ENCODE data around the gene GMEB1.

Gene GMEB1

DNA sequence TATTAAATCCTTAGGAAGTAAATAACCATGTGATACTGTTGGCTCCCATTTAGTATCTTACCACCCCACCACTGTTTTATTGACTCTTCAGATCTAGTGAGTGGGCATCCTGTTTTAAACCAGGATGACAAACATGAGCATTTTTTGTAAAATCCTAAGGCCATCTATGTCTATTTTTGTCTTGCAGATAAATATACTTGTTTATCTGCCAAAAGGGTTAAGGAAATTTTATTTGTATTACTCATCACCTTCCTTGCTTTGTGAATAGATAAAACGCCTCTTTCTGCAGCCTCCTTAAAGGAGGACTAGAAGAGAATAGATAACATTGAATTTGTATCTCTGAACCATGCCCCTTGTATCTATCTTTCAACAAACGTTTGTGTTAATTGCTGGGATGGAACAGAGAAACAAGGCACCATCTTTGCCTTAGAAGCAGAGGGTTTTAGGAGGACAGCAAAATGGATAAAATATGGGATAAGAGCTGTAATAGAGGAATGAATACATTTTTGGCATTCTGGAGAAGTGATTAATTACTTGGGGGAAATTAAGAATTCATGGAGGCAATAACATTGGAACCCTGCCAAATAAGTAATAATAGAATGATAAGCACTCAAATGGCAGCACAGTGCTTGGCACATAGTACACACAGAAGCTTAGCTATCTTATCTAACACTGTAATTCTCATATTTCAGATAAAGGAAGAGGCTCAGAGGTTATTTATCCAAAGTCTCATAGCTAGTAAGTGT lies 82.9 kb downstream of the GMEB1 start:
- no peak for DNase-seq

- no peak for DNase-seq
Measured at GRCh38 chr1:28755701-28756100, 87.1 kb downstream of the GMEB1 start.

DNA sequence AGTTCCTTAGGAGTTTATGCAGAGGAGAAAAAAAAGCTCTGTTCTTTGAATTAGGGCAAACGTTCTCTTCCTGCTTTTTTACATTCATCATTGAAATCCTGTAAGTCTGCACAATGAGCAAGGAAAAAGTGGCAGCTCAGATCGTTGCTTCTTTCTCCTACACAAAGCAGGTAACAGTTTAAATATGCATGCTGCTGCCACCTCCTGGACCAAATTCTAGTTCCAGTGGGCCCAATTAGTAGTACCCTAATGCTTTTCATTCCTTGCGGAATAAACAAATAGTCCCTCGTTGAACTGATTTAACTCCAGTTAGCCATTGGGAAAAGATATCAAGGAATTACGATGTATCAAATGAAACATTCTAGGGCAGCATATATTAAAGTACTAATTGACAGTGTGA lies 88.3 kb downstream of the GMEB1 start:
- DNase-seq = no peak

DNA sequence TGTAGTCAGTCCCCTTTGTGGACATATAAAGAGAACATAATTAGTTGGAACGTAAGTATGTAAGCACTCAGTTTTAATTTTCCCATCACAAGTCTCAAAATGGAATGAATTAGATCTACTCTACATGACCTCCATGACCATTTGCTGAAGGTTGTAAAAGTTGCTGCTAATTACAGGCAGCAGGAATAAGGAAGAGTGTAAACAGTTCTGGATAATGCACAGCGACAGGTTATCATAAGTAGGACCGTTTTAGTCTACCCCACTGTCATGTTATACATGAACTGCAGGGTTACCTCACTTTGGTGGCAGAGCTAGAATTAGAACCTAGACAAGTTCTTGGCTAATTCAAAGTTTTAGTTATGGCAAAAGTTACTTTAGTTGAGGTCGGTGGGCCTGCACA lies 89.8 kb downstream of the GMEB1 start:
- no peak for DNase-seq

DNA sequence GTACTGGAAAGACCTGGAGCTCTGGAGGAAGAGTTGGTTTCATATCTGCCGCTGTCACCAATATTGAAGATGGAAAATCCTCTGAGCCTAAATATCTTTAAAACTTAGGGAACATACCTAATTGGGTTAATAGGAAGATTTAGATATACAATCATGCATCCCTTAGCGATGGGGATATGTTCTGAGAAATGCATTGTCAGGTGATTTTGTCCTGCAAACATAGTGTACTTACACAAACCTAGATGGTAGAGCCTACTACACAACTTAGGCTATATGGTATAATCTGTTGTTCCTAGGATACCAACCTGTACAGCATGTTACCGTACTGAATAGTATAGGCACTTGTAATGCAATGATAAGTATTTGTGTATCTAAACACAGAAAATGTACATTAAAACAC lies 90.7 kb downstream of the GMEB1 start:
- no peak for DNase-seq

- DNase-seq = no peak
Measured at GRCh38 chr1:28761189-28761588, 92.6 kb downstream of the GMEB1 start.

DNA sequence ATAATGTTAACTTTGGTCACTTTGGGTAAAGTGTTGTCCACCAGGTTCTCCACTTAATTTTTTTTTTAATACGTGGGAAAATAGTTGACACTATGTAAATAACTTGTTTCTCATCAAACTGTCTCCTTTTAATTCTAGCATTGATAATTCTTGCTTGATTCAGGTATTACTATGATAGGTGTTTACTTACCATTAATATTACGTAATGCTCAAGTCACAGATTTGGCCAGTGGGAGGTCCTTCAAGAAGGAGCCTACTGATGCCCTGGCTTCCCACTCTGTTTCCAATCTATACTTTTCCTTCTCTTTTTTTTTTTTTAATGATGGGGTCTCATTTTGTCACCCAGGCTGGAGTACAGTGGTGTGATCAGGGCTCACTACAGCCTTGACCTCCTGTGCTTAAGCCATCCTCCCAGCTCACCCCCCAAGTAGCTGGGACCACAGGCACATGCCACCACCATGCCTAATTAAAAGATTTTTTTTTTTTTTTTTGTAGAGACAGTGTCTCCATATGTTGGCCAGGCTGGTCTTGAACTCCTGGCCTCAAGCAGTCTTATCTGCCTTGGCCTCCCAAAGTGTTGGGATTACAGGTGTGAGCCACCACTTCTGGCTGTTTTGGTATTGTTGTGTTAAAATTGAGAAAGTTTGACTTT lies 98.1 kb downstream of the GMEB1 start:
- DNase-seq = no peak
